HG03196 (cell line): ENCODE data around the gene KIF6.

Experiments used
- ATAC-seq: cut with Tn5 transposase; IDR thresholded peaks from one replicate; pipeline ENCODE4 v1.9.1; 2021; ENCODE audit not compliant: unreplicated experiment

Gene KIF6

GRCh38 chr6:39599341-39599740, 125.9 kb downstream of the KIF6 start:
- ATAC-seq, result no peak

- ATAC-seq, result no peak
Observed at GRCh38 chr6:39594285-39594684, 130.9 kb downstream of the KIF6 start.

- no peak for ATAC-seq
Observed at GRCh38 chr6:39593646-39594045, 131.6 kb downstream of the KIF6 start.

- no peak for ATAC-seq
Observed at GRCh38 chr6:39590871-39591393, 134.3 kb downstream of the KIF6 start.

- ATAC-seq, result no peak
Observed at GRCh38 chr6:39587080-39587479, 138.1 kb downstream of the KIF6 start.

GRCh38 chr6:39585641-39586040, 139.6 kb downstream of the KIF6 start:
- ATAC-seq, result no peak

- ATAC-seq, result no peak
Observed at GRCh38 chr6:39577446-39578165, 147.6 kb downstream of the KIF6 start.

GRCh38 chr6:39576556-39577303, 148.5 kb downstream of the KIF6 start:
- ATAC-seq, result no peak

- ATAC-seq, result no peak
Observed at GRCh38 chr6:39574991-39575390, 150.2 kb downstream of the KIF6 start.

GRCh38 chr6:39573541-39573940, 151.7 kb downstream of the KIF6 start:
- ATAC-seq, result no peak

GRCh38 chr6:39572661-39573340, 152.4 kb downstream of the KIF6 start:
- ATAC-seq, result no peak

GRCh38 chr6:39568896-39569295, 156.3 kb downstream of the KIF6 start:
- ATAC-seq, result no peak

- ATAC-seq, result no peak
Observed at GRCh38 chr6:39567091-39567490, 158.1 kb downstream of the KIF6 start.

- ATAC-seq, result no peak
Observed at GRCh38 chr6:39566456-39566855, 158.8 kb downstream of the KIF6 start.

GRCh38 chr6:39565956-39566355, 159.3 kb downstream of the KIF6 start:
- no peak for ATAC-seq

GRCh38 chr6:39563566-39564311, 161.5 kb downstream of the KIF6 start:
- no peak for ATAC-seq

GRCh38 chr6:39561536-39562266, 163.5 kb downstream of the KIF6 start:
- ATAC-seq, result no peak

GRCh38 chr6:39560915-39561314, 164.3 kb downstream of the KIF6 start:
- no peak for ATAC-seq

- ATAC-seq, result no peak
Observed at GRCh38 chr6:39558591-39559190, 166.5 kb downstream of the KIF6 start.

GRCh38 chr6:39558079-39558478, 167.1 kb downstream of the KIF6 start:
- no peak for ATAC-seq
